Fibroblast of gingiva (primary cell): Measurements from ENCODE around the gene MEF2C.

Source experiments
- DNase-seq: peaks from one replicate; pipeline ENCODE4 v3.0.0-alpha.2; 2011; ENCODE audit warnings: low read depth

MEF2C gene

GRCh38 chr5:88713818-88714217 is 169.2 kb downstream of the MEF2C start:
- DNase-seq, result no peak

- no peak for DNase-seq
Measured at GRCh38 chr5:88708682-88709398, 174.1 kb downstream of the MEF2C start.

GRCh38 chr5:88708021-88708420 is 175.0 kb downstream of the MEF2C start:
- DNase-seq, result no peak

GRCh38 chr5:88707216-88707965 is 175.6 kb downstream of the MEF2C start:
- DNase-seq, result no peak

GRCh38 chr5:88702332-88702731 is 180.7 kb downstream of the MEF2C start:
- no peak for DNase-seq

- DNase-seq, result no peak
Measured at GRCh38 chr5:88700121-88700520, 182.9 kb downstream of the MEF2C start.

GRCh38 chr5:88698290-88698689 is 184.7 kb downstream of the MEF2C start:
- DNase-seq, result no peak

- no peak for DNase-seq
Measured at GRCh38 chr5:88696466-88696865, 186.5 kb downstream of the MEF2C start.

GRCh38 chr5:88695931-88696330 is 187.1 kb downstream of the MEF2C start:
- DNase-seq, result no peak

- DNase-seq, result no peak
Measured at GRCh38 chr5:88695232-88695631, 187.8 kb downstream of the MEF2C start.

- DNase-seq, result no peak
Measured at GRCh38 chr5:88694023-88694679, 188.8 kb downstream of the MEF2C start.

GRCh38 chr5:88693071-88693932 is 189.7 kb downstream of the MEF2C start:
- DNase-seq, result no peak

GRCh38 chr5:88691945-88692868 is 190.8 kb downstream of the MEF2C start:
- DNase-seq, result no peak

- no peak for DNase-seq
Measured at GRCh38 chr5:88691230-88691582, 191.8 kb downstream of the MEF2C start.

GRCh38 chr5:88690409-88691229 is 192.4 kb downstream of the MEF2C start:
- peak; percentile 40 for DNase-seq

- no peak for DNase-seq
Measured at GRCh38 chr5:88689668-88690408, 193.1 kb downstream of the MEF2C start.

GRCh38 chr5:88688984-88689667 is 193.9 kb downstream of the MEF2C start:
- DNase-seq, result no peak

GRCh38 chr5:88688156-88688983 is 194.6 kb downstream of the MEF2C start:
- no peak for DNase-seq
